B cell (primary cell): ENCODE results near the gene RAPGEF5.

ENCODE experiments used
- EZH2 ChIP-seq: IDR thresholded peaks from 2 replicates; pipeline ENCODE4 v1.6.1; 2012; ENCODE audit warnings: borderline replicate concordance, low read depth, mild to moderate bottlenecking, moderate library complexity, low read length; ENCODE audit not compliant: insufficient read depth, poor library complexity, severe bottlenecking
- TF ChIP-seq, protein P1 (sequence below): fragments of 200-600 bp; IDR thresholded peaks from one replicate; pipeline ENCODE4 v1.8.0; 2022; ENCODE audit warnings: antibody characterized with exemption, mild to moderate bottlenecking

DNA sequence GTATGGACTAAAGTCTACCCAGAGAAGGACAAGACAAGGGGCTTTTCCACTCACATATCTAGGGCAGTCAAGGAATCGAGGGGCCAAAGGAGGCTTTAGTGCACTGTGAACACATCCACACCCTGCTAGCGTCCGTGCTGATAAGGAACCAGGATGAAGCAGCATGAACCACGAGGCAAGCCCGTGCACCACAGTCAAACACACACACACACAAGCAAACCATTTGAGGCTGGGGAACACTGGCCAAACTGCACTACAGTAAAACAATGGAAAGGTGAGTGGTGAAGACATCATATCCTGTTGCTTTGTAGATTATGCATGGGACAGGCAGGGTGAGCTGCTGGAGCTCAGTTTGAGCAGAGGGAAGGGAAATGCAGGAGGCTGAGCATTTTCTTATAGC is 233.8 kb downstream of the RAPGEF5 start:
- TF ChIP-seq, protein P1, sequence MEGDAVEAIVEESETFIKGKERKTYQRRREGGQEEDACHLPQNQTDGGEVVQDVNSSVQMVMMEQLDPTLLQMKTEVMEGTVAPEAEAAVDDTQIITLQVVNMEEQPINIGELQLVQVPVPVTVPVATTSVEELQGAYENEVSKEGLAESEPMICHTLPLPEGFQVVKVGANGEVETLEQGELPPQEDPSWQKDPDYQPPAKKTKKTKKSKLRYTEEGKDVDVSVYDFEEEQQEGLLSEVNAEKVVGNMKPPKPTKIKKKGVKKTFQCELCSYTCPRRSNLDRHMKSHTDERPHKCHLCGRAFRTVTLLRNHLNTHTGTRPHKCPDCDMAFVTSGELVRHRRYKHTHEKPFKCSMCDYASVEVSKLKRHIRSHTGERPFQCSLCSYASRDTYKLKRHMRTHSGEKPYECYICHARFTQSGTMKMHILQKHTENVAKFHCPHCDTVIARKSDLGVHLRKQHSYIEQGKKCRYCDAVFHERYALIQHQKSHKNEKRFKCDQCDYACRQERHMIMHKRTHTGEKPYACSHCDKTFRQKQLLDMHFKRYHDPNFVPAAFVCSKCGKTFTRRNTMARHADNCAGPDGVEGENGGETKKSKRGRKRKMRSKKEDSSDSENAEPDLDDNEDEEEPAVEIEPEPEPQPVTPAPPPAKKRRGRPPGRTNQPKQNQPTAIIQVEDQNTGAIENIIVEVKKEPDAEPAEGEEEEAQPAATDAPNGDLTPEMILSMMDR, result no peak
- TF ChIP-seq EZH2, result no peak
